ENCODE results near the gene C11orf21.

DNA sequence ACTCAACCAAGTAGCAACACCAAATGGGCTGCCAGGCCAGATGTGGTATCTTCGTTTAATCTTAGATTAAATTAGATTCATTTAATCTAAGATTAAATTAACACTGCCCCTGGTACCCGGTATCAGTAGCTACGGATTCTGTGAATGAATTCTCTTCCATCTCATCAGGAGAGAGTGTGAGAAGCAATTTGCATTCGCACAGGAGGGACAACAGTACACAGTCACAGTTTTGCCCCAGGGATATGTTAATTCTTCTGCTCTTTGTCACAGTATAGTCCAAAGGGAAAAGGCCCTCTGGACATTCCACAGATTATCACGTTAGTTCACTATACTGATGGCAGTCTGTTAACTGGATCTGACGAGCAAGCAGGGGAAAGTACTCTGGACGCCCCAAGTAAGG is 54.2 kb downstream of the C11orf21 start:
- TF ChIP-seq, protein P1, sequence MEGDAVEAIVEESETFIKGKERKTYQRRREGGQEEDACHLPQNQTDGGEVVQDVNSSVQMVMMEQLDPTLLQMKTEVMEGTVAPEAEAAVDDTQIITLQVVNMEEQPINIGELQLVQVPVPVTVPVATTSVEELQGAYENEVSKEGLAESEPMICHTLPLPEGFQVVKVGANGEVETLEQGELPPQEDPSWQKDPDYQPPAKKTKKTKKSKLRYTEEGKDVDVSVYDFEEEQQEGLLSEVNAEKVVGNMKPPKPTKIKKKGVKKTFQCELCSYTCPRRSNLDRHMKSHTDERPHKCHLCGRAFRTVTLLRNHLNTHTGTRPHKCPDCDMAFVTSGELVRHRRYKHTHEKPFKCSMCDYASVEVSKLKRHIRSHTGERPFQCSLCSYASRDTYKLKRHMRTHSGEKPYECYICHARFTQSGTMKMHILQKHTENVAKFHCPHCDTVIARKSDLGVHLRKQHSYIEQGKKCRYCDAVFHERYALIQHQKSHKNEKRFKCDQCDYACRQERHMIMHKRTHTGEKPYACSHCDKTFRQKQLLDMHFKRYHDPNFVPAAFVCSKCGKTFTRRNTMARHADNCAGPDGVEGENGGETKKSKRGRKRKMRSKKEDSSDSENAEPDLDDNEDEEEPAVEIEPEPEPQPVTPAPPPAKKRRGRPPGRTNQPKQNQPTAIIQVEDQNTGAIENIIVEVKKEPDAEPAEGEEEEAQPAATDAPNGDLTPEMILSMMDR (IDR thresholded peaks at IDR 0.05; ENCODE audit: poor library complexity) = no peak
- TF ChIP-seq EZH2 (IDR thresholded peaks at IDR 0.05; ENCODE audit: borderline replicate concordance) = no peak

Measured in hepatocyte (in vitro differentiated cells).